HL-60/S4 treated with phorbol 12-myristate 13-acetate at 8.2 ng/mL for 4 days and 3 days (cell line): ENCODE results near the gene CLPSL1.

Source experiments
- in situ Hi-C: fragments of 300-500 bp; cut with MboI; formaldehyde crosslinking; loops from 2 replicates; pipeline ENCODE4 v1.15.0; 2022; ENCODE audit warnings: low sequenced_read_pairs

Gene CLPSL1

GRCh38 chr6:35755278-35755924 lies 25.4 kb upstream of the CLPSL1 start:
- in situ Hi-C loops, result no loop called here

GRCh38 chr6:35757456-35758123 lies 23.2 kb upstream of the CLPSL1 start:
- in situ Hi-C loops, result no loop called here

DNA sequence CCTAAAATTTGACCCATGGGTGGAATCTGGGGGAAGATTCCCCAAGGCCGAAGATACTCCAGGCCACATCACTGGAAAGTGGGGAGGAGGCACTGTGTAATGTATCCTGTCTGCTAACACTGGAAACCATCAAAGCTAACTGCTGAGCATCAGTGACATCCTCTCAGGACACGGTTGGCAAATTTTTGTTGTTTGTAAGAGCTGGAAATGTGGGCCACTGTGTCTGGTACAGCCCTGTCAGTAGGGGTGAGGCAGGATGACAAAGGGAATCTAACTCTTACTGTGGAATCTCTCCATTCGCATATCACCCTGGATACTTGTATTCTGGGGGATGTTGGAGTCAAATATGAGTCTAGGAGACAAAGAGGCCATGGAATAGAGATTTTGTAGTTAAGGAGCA lies 21.4 kb upstream of the CLPSL1 start:
- in situ Hi-C loops, result no loop called here

DNA sequence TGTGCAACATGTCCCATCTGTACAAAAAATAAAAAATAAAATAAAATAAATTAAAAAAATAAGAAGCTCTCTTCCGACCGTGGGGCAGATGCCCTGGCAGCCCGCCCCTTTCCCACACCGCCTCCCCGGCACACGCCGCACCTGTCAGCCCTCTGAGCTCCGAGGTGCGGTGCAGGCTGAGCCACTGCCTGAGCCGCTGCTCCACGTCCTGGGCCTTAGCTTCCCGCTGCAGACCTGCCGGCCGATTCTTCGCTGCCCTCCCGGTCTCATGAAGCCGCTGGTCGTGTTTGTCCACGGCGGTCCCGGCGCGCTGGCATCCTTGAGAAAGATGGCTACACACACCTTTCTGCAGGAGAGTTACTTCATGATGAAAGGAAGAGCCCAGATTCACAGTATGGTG lies 15.1 kb upstream of the CLPSL1 start:
- in situ Hi-C loops, result no loop called here

DNA sequence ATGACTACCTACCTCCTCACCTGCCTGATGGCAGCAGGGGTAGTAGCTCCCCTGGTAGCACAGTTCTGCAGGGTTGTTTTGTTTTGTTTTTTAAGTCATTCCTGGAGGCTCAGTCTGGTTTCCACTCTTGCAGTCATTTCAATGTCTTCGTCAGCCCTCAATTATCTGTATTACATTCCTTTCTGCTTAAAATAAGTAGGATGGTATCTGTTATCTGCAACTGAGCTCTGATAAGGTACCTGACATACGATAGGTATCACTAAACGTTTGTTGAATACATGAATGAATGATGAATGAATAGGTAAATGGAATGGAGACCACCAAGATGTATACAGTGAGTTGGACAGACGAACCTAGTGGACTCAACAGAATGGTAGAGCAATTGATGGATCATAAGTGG lies 11.6 kb upstream of the CLPSL1 start:
- in situ Hi-C loops, result no loop called here

- in situ Hi-C loops, result no loop called here
Measured at GRCh38 chr6:35771343-35771627, 9.5 kb upstream of the CLPSL1 start.

- in situ Hi-C loops, result no loop called here
Measured at GRCh38 chr6:35774116-35774794, 6.6 kb upstream of the CLPSL1 start.

GRCh38 chr6:35775031-35775430 lies 5.8 kb upstream of the CLPSL1 start:
- in situ Hi-C loops, result no loop called here

DNA sequence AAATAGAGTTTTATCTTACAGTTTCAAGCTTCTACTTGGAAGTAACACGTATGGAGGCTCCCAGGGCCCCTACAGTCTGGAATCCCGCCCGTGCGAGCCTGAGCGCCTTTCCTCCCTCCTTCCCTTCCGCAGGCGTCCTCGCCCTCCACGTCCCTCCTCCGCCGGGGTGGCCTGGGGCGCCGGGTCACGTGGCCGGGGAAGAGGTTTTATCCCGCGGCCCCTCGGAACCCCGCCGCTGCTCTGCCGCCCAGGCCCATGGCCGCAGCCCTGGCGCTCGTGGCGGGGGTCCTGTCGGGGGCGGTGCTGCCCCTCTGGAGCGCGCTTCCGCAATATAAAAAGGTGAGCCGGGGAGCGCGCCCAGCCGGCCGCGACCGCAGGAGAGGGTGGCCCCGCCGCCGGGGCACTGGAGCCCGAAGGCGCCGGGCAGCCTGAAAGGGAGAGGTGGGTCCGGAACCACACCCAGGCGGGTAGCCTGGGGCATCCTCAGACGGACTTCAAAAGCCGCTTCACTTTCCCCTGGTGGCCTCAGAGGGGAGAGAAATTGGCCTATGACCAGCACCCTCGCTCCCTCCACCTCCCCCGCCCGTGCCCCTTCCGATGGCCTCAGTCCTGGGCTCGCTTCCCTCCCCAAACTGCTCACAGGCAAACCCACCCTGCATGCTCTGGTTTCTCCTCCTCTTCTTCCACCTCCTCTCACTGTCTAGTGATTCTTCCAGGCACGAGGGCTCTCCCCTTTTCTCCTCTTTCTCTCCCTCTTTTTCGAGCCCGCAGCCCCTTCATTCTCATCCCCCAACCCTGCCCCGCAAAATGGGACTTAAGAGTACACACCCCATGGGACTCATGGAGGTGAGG lies 4.2 kb upstream of the CLPSL1 start, which contains the start of gene CLPSL2:
CLPSL2 (plus strand) TSS at position 235 of the 852 bp plus-strand sequence; CDS start at position 256, 21 bp downstream.
- in situ Hi-C loops, result no loop called here

- in situ Hi-C loops, result no loop called here
Measured at GRCh38 chr6:35777356-35778102, 3.3 kb upstream of the CLPSL1 start.

- in situ Hi-C loops, result no loop called here
Measured at GRCh38 chr6:35778437-35778836, 2.4 kb upstream of the CLPSL1 start.

DNA sequence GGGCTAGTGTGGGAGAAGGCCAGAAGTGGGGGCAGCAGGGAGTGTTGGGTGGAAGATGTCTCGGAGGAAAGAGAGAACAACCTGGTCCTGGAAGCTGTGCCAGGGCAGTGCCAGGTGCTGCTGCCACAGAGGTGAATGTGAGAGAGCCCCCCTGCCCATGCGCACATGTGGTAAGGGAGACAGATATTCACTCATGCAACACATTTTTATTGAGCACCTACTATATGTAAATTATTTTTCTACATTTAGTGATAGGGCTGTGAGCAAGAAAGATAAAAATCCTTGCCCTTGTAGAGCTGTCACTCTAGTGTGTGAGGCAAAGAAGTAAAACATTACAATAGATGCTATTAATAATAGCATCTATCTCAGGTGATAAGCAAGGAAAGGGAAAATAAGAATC lies 471 bp downstream of the CLPSL1 start:
- in situ Hi-C loops, result no loop called here

DNA sequence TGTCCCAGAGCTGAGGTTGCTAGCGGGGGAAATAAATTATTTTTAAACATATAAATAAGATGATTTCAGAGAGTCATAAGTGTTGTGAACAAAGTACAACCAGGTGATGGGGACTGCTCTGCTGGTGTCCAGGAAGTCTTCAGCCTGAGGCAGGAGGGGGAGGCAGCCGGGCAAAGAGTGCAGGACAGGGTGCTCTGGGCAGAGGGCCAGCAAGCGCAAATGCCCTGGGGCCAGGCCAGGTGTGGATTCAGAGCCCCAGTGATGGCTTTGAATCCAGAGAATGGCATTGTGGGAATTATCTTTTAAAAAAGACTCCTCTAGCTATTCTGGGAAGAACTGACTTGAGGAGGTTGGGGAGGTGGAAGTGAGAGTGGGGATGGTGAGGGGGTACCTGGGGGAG lies 1.6 kb downstream of the CLPSL1 start:
- in situ Hi-C loops, result no loop called here

GRCh38 chr6:35784200-35784599 lies 3.4 kb downstream of the CLPSL1 start:
- in situ Hi-C loops, result no loop called here

DNA sequence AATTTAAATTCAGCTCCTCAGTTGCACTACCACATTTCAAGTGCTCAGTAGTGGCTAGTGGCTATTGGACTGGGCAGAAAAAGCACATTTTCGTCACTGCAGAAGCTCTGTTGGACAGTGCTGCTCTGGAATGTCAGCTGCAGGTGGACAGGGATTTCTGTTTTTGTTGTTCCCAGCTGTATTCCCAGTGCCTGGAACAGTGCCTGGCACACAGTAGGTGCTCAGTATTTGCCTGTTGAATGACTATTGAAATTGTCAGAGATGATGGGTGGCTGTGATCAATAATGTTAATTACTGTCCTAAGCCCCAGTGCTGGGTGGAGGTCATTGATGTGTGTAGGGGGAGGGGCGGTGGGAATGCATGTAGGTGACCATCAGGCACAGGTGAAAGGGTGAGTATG lies 5.5 kb downstream of the CLPSL1 start:
- in situ Hi-C loops, result no loop called here

DNA sequence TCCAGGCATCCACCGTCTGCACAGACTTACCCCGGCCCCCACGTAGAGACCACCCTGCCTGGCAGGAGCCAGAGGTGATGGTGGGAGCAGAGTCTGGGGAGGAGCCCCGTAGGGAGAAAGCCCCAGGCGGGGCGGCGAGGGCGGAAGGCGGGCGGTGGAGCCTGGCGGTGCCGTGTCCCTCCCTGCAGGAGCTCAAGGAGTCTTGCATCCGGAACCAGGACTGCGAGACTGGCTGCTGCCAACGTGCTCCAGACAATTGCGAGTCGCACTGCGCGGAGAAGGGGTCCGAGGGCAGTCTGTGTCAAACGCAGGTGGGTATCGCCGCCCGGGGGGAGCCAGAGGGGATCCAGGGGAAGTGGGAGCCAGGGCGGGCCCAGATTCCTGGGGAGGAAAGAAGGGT lies 6.0 kb downstream of the CLPSL1 start:
- in situ Hi-C loops, result no loop called here

- in situ Hi-C loops, result no loop called here
Measured at GRCh38 chr6:35787266-35788218, 6.7 kb downstream of the CLPSL1 start.

GRCh38 chr6:35788423-35788982 lies 7.7 kb downstream of the CLPSL1 start:
- in situ Hi-C loops, result no loop called here

DNA sequence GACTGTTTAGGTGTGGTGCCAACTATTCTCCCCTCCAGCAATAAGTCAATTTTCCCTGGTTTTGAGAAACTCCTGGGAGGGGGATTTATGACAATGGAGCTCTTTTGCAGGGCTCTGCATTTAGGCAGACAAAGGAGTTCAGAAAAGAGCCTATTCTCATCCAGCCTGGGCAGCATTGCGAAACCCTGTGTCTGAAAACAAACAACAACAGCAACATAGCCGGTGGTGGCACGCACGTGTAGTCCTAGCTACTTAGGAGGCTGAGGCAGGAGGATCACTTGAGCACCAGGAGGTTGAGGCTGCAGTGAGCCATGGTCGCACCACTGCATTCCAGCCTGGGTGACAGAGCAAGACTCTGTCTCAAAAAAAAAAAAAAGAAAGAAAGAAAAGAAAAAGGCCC lies 9.9 kb downstream of the CLPSL1 start:
- in situ Hi-C loops, result no loop called here
